PFSK-1 (cell line): ENCODE measurements around the gene NRIP1.

Experiments used
- FOXP2 ChIP-seq: optimal IDR thresholded peaks from 2 replicates; pipeline ENCODE3; 2011; ENCODE audit warnings: borderline replicate concordance, control low read depth, inconsistent platforms; ENCODE audit not compliant: insufficient read depth; ENCODE audit errors: extremely low read length, extremely low read depth
- POLR2AphosphoS5 ChIP-seq: IDR thresholded peaks from 2 replicates; pipeline ENCODE4 v1.6.1; 2012; ENCODE audit warnings: low read depth, mild to moderate bottlenecking, control low read depth, low read length, moderate library complexity
- REST ChIP-seq, 2 experiments: IDR thresholded peaks; 2 replicates each; pipeline versions ENCODE4 v1.6.1 to v1.8.0; 2011 to 2012; ENCODE audit warnings: low read depth in 2 of 2, low read length in 2 of 2, control low read depth in 1 of 2, inconsistent platforms in 1 of 2, mild to moderate bottlenecking in 1 of 2, moderate library complexity in 1 of 2; ENCODE audit not compliant: insufficient read depth in 1 of 2
- SIN3A ChIP-seq: IDR thresholded peaks from 2 replicates; pipeline ENCODE4 v1.6.1; 2012; ENCODE audit warnings: mild to moderate bottlenecking, low read length, moderate library complexity, borderline replicate concordance; ENCODE audit not compliant: insufficient read depth
- TAF1 ChIP-seq: IDR thresholded peaks from 2 replicates; pipeline ENCODE4 v1.6.1; 2012; ENCODE audit warnings: low read length, control low read depth, borderline replicate concordance; ENCODE audit not compliant: insufficient read depth

The NRIP1 gene

GRCh38 chr21:14968821-14969220 is 96.0 kb downstream of the NRIP1 start:
- TF ChIP-seq SIN3A (no peak), TAF1 (no peak), FOXP2 (no peak), POLR2AphosphoS5 (no peak), REST (IDR thresholded peaks at IDR 0.05; ENCODE audit: insufficient read depth in 1 of 2, low read depth in 2 of 2, low read length in 2 of 2) (no peak)

- no peak for TF ChIP-seq TAF1
- no peak for TF ChIP-seq REST (IDR thresholded peaks at IDR 0.05; ENCODE audit: insufficient read depth in 1 of 2, low read depth in 2 of 2, low read length in 2 of 2)
- TF ChIP-seq FOXP2 = no peak
- TF ChIP-seq POLR2AphosphoS5 = no peak
- TF ChIP-seq SIN3A = no peak
Measured at GRCh38 chr21:14968029-14968428, 96.8 kb downstream of the NRIP1 start.

GRCh38 chr21:14964621-14965020 is 100.2 kb downstream of the NRIP1 start:
- TF ChIP-seq REST (IDR thresholded peaks at IDR 0.05; ENCODE audit: insufficient read depth in 1 of 2, low read depth in 2 of 2, low read length in 2 of 2) (no peak), SIN3A (no peak), FOXP2 (no peak), POLR2AphosphoS5 (no peak), TAF1 (no peak)

GRCh38 chr21:14962217-14962616 is 102.6 kb downstream of the NRIP1 start:
- TF ChIP-seq REST (IDR thresholded peaks at IDR 0.05; ENCODE audit: insufficient read depth in 1 of 2, low read depth in 2 of 2, low read length in 2 of 2) = no peak
- TF ChIP-seq SIN3A = no peak
- TF ChIP-seq TAF1 = no peak
- no peak for TF ChIP-seq FOXP2
- TF ChIP-seq POLR2AphosphoS5 = no peak

GRCh38 chr21:14961502-14961901 is 103.3 kb downstream of the NRIP1 start:
- TF ChIP-seq FOXP2 = no peak
- TF ChIP-seq REST (IDR thresholded peaks at IDR 0.05; ENCODE audit: insufficient read depth in 1 of 2, low read depth in 2 of 2, low read length in 2 of 2) = no peak
- TF ChIP-seq SIN3A = no peak
- no peak for TF ChIP-seq TAF1
- TF ChIP-seq POLR2AphosphoS5 = no peak
